ENCODE measurements around the gene STIL.

STIL gene

GRCh38 chr1:47228644-47229030 lies 85.3 kb downstream of the STIL start:
- Histone ChIP-seq H3K56ac (ENCODE audit: low read length) (no peak overlapping the region), H3K4me1 (ENCODE audit: control insufficient read depth, low read depth, low read length) (peaks cover 2% of the 10 kb centered on the region), H3K4me2 (ENCODE audit: low read length) (no peak overlapping the region), H3K79me2 (ENCODE audit: control insufficient read depth, insufficient read depth, low read length) (no peaks in the 10 kb centered on the region), H3K27ac (ENCODE audit: low read depth, low read length) (no peak overlapping the region), H2BK15ac (replicated peaks; ENCODE audit: low read depth) (no peak overlapping the region), H4K5ac (ENCODE audit: low read length) (no peak overlapping the region), H3K23ac (ENCODE audit: low read length) (no peak overlapping the region), H3K4ac (ENCODE audit: low read depth, low read length) (no peak overlapping the region), H2BK5ac (ENCODE audit: low read length) (no peak overlapping the region), H3K4me3 (ENCODE audit: low read length) (no peak overlapping the region), H3K27me3 (ENCODE audit: insufficient read depth, low read length, poor library complexity) (peaks cover 93% of the 10 kb centered on the region), H3K36me3 (ENCODE audit: control insufficient read depth, insufficient read depth, low read length) (no peaks in the 10 kb centered on the region), H4K8ac (ENCODE audit: low read depth, low read length) (no peak overlapping the region), H2AK5ac (ENCODE audit: low read length) (no peak overlapping the region), H2BK120ac (ENCODE audit: low read depth, low read length) (no peak overlapping the region), H3K18ac (ENCODE audit: low read length) (no peak overlapping the region), H3K79me1 (ENCODE audit: low read length) (no peaks in the 10 kb centered on the region), H3K9ac (ENCODE audit: low read length) (no peak overlapping the region)
- no CpG with 5 or more reads among the region's 12 CpGs for WGBS (ENCODE audit: extremely low coverage, insufficient coverage, low lambda C conversion rate)
- DNase-seq: no peak

GRCh38 chr1:47227341-47228232 lies 86.4 kb downstream of the STIL start:
- Histone ChIP-seq H3K4me1 (ENCODE audit: control insufficient read depth, low read depth, low read length) (peaks cover 2% of the 10 kb centered on the region), H2AK5ac (ENCODE audit: low read length) (no peak overlapping the region), H2BK5ac (ENCODE audit: low read length) (no peak overlapping the region), H3K36me3 (ENCODE audit: control insufficient read depth, insufficient read depth, low read length) (no peaks in the 10 kb centered on the region), H4K8ac (ENCODE audit: low read depth, low read length) (no peak overlapping the region), H3K27ac (ENCODE audit: low read depth, low read length) (no peak overlapping the region), H3K79me2 (ENCODE audit: control insufficient read depth, insufficient read depth, low read length) (no peaks in the 10 kb centered on the region), H3K18ac (ENCODE audit: low read length) (no peak overlapping the region), H3K9ac (ENCODE audit: low read length) (no peak overlapping the region), H3K23ac (ENCODE audit: low read length) (no peak overlapping the region), H3K4me3 (ENCODE audit: low read length) (no peak overlapping the region), H3K79me1 (ENCODE audit: low read length) (no peaks in the 10 kb centered on the region), H2BK15ac (replicated peaks; ENCODE audit: low read depth) (no peak overlapping the region), H2BK120ac (ENCODE audit: low read depth, low read length) (no peak overlapping the region), H3K4me2 (ENCODE audit: low read length) (no peak overlapping the region), H3K4ac (ENCODE audit: low read depth, low read length) (no peak overlapping the region), H4K5ac (ENCODE audit: low read length) (no peak overlapping the region), H3K56ac (ENCODE audit: low read length) (no peak overlapping the region), H3K27me3 (ENCODE audit: insufficient read depth, low read length, poor library complexity) (peaks cover 93% of the 10 kb centered on the region)
- WGBS (ENCODE audit: extremely low coverage, insufficient coverage, low lambda C conversion rate): no CpG with 5 or more reads among the region's 7 CpGs
- no peak for DNase-seq

GRCh38 chr1:47226839-47227215 lies 87.1 kb downstream of the STIL start:
- Histone ChIP-seq H3K79me1 (ENCODE audit: low read length) (no peaks in the 10 kb centered on the region), H3K4me1 (ENCODE audit: control insufficient read depth, low read depth, low read length) (peaks cover 2% of the 10 kb centered on the region), H2BK5ac (ENCODE audit: low read length) (no peak overlapping the region), H3K18ac (ENCODE audit: low read length) (no peak overlapping the region), H3K4me3 (ENCODE audit: low read length) (no peak overlapping the region), H3K27ac (ENCODE audit: low read depth, low read length) (no peak overlapping the region), H2BK15ac (replicated peaks; ENCODE audit: low read depth) (no peak overlapping the region), H3K9ac (ENCODE audit: low read length) (no peak overlapping the region), H2AK5ac (ENCODE audit: low read length) (no peak overlapping the region), H4K8ac (ENCODE audit: low read depth, low read length) (no peak overlapping the region), H2BK120ac (ENCODE audit: low read depth, low read length) (no peak overlapping the region), H3K27me3 (ENCODE audit: insufficient read depth, low read length, poor library complexity) (peaks cover 95% of the 10 kb centered on the region), H3K79me2 (ENCODE audit: control insufficient read depth, insufficient read depth, low read length) (no peaks in the 10 kb centered on the region), H3K4me2 (ENCODE audit: low read length) (no peak overlapping the region), H3K23ac (ENCODE audit: low read length) (no peak overlapping the region), H4K5ac (ENCODE audit: low read length) (no peak overlapping the region), H3K36me3 (ENCODE audit: control insufficient read depth, insufficient read depth, low read length) (no peaks in the 10 kb centered on the region), H3K4ac (ENCODE audit: low read depth, low read length) (no peak overlapping the region), H3K56ac (ENCODE audit: low read length) (no peak overlapping the region)
- no CpG with 5 or more reads among the region's 4 CpGs for WGBS (ENCODE audit: extremely low coverage, insufficient coverage, low lambda C conversion rate)
- no peak for DNase-seq

- no peak overlapping the region for H3K18ac ChIP-seq (ENCODE audit: low read length)
- no peak overlapping the region for H3K4ac ChIP-seq (ENCODE audit: low read depth, low read length)
- no peak overlapping the region for H3K4me3 ChIP-seq (ENCODE audit: low read length)
- no peak overlapping the region for H3K27ac ChIP-seq (ENCODE audit: low read depth, low read length)
- H3K56ac ChIP-seq (ENCODE audit: low read length): no peak overlapping the region
- no peak overlapping the region for H2BK120ac ChIP-seq (ENCODE audit: low read depth, low read length)
- no peak overlapping the region for H2BK5ac ChIP-seq (ENCODE audit: low read length)
- H3K79me1 ChIP-seq (ENCODE audit: low read length): no peaks in the 10 kb centered on the region
- no CpG with 5 or more reads among the region's 19 CpGs for WGBS (ENCODE audit: extremely low coverage, insufficient coverage, low lambda C conversion rate)
- no peak overlapping the region for H4K8ac ChIP-seq (ENCODE audit: low read depth, low read length)
- peaks cover 2% of the 10 kb centered on the region for H3K4me1 ChIP-seq (ENCODE audit: control insufficient read depth, low read depth, low read length)
- H2AK5ac ChIP-seq (ENCODE audit: low read length): no peak overlapping the region
- no peak overlapping the region for H2BK15ac ChIP-seq (replicated peaks; ENCODE audit: low read depth)
- no peak overlapping the region for H3K4me2 ChIP-seq (ENCODE audit: low read length)
- peak overlapping the region; percentile 16 for H3K9ac ChIP-seq (ENCODE audit: low read length)
- DNase-seq: no peak
- H3K79me2 ChIP-seq (ENCODE audit: control insufficient read depth, insufficient read depth, low read length): no peaks in the 10 kb centered on the region
- H3K27me3 ChIP-seq (ENCODE audit: insufficient read depth, low read length, poor library complexity): peaks cover 92% of the 10 kb centered on the region
- H3K23ac ChIP-seq (ENCODE audit: low read length): peak overlapping the region; percentile 76
- H4K5ac ChIP-seq (ENCODE audit: low read length): no peak overlapping the region
- no peaks in the 10 kb centered on the region for H3K36me3 ChIP-seq (ENCODE audit: control insufficient read depth, insufficient read depth, low read length)
Measured at GRCh38 chr1:47226121-47226838, 87.7 kb downstream of the STIL start.

- DNase-seq: no peak
Measured at GRCh38 chr1:47225430-47226100, 88.4 kb downstream of the STIL start.

More at GRCh38 chr1:47225430-47226100, 88.4 kb downstream of the STIL start:
- Histone ChIP-seq H3K9ac (ENCODE audit: low read length) (no peak overlapping the region), H3K79me1 (ENCODE audit: low read length) (no peaks in the 10 kb centered on the region), H3K4me1 (ENCODE audit: control insufficient read depth, low read depth, low read length) (peaks cover 2% of the 10 kb centered on the region), H2BK15ac (replicated peaks; ENCODE audit: low read depth) (no peak overlapping the region), H3K4me3 (ENCODE audit: low read length) (no peak overlapping the region), H3K27me3 (ENCODE audit: insufficient read depth, low read length, poor library complexity) (peaks cover 86% of the 10 kb centered on the region), H3K4me2 (ENCODE audit: low read length) (peak overlapping the region; percentile 48), H2AK5ac (ENCODE audit: low read length) (no peak overlapping the region), H3K4ac (ENCODE audit: low read depth, low read length) (no peak overlapping the region), H2BK120ac (ENCODE audit: low read depth, low read length) (no peak overlapping the region), H3K27ac (ENCODE audit: low read depth, low read length) (no peak overlapping the region), H4K8ac (ENCODE audit: low read depth, low read length) (no peak overlapping the region), H3K79me2 (ENCODE audit: control insufficient read depth, insufficient read depth, low read length) (no peaks in the 10 kb centered on the region), H3K56ac (ENCODE audit: low read length) (peak overlapping the region; percentile 79), H4K5ac (ENCODE audit: low read length) (no peak overlapping the region), H3K18ac (ENCODE audit: low read length) (no peak overlapping the region), H3K23ac (ENCODE audit: low read length) (no peak overlapping the region), H3K36me3 (ENCODE audit: control insufficient read depth, insufficient read depth, low read length) (no peaks in the 10 kb centered on the region), H2BK5ac (ENCODE audit: low read length) (no peak overlapping the region)
- WGBS (ENCODE audit: extremely low coverage, insufficient coverage, low lambda C conversion rate): no CpG with 5 or more reads among the region's 79 CpGs

All from mesendoderm (in vitro differentiated cells).